ENCODE data around the gene HSPB6.

HSPB6 gene

DNA sequence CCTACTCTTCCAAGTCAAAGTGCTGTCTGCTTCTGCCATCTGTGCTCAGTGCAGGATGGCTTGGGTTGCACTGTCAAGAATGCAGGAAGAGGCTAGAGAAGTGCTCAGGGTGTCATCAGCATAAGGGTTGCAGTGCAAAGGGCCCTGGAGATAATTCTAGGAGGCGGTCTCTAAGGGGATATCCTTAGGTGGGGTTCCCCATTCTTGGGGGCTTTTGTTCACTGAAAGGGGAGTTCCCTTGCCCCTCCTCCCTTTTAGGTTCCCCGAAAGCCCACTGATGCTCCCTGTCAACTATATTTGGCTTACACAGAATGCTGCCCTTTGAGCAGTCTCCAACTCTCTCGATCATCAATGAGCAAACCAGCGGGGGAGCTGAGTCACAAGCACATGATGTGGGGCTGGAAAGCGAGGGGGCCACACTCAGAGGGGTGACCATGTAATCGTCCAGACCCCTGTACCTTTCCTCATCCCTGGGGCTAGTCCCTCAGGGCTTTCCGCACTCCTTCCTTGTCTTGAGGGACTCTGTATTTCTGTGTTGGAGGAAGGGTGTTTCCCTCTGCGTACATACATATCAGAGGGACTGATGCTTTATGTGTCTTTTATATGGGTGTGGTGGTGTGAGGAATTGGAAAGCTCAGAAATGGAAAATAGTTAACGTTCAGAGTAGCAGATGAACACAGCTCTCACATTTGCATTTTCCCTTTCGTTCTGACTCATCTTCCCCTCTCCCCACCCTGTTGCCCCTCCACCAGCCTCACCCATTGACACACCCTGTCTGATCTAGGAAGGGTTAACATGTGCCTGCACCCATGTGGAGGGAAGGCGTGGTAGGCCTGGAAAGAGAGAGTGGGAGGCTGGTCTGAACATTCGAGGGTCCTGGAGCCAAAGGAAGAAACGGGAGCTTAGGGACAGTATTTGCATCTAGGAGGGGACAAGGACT is 45.8 kb downstream of the HSPB6 start:
- Histone ChIP-seq H2AFZ (ENCODE audit: low read length) (no peak overlapping the region), H3K36me3 (ENCODE audit: insufficient read depth, low read length) (no peaks in the 10 kb centered on the region), H3K4me2 (ENCODE audit: low read depth, low read length, poor library complexity, severe bottlenecking) (no peak overlapping the region), H3K9me2 (replicated peaks; ENCODE audit: low read depth, low read length) (no peaks in the 10 kb centered on the region), H3K4me1 (ENCODE audit: insufficient read depth, low read length, poor library complexity, severe bottlenecking) (peaks cover 10% of the 10 kb centered on the region), H3F3A (ENCODE audit: low read depth) (no peaks in the 10 kb centered on the region), H3K79me2 (ENCODE audit: insufficient read depth, low read length) (peaks cover 8% of the 10 kb centered on the region), H3K27me3 (ENCODE audit: insufficient read depth, low read length, poor library complexity, severe bottlenecking) (no peaks in the 10 kb centered on the region), H3K9me3 (ENCODE audit: insufficient read depth, low read depth, low read length) (no peaks in the 10 kb centered on the region), H3K9ac (ENCODE audit: low read depth, low read length, poor library complexity, severe bottlenecking) (no peak overlapping the region), H3K4me3 (ENCODE audit: low read length, poor library complexity, severe bottlenecking) (no peak overlapping the region), H4K20me1 (ENCODE audit: insufficient read depth, low read length, poor library complexity, severe bottlenecking) (no peaks in the 10 kb centered on the region)
- TF ChIP-seq, protein P1, sequence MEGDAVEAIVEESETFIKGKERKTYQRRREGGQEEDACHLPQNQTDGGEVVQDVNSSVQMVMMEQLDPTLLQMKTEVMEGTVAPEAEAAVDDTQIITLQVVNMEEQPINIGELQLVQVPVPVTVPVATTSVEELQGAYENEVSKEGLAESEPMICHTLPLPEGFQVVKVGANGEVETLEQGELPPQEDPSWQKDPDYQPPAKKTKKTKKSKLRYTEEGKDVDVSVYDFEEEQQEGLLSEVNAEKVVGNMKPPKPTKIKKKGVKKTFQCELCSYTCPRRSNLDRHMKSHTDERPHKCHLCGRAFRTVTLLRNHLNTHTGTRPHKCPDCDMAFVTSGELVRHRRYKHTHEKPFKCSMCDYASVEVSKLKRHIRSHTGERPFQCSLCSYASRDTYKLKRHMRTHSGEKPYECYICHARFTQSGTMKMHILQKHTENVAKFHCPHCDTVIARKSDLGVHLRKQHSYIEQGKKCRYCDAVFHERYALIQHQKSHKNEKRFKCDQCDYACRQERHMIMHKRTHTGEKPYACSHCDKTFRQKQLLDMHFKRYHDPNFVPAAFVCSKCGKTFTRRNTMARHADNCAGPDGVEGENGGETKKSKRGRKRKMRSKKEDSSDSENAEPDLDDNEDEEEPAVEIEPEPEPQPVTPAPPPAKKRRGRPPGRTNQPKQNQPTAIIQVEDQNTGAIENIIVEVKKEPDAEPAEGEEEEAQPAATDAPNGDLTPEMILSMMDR (conservative IDR thresholded peaks at IDR 0.05; ENCODE audit: low read length): no peak
- TF ChIP-seq EZH2phosphoT487 (IDR thresholded peaks at IDR 0.05; ENCODE audit: borderline replicate concordance): no peak

DNA sequence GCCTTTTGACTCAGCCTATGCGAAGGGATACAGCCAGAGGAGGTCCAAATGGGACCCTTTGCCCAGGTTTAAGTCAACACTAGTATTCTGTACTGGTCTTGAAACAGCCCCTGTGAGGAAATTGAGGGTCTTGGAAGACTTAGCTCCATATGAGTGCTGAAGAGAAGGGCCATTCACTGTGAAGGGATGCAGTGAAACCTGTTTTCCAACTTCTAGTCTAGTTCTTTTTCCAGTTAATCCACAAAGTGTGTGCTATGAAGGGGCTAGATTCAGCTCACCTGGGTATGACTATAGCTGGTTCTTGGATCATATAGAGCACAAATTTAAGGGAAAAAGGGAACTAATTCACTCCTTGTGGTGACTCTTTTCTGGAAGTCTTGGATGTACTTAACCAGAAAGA is 48.4 kb downstream of the HSPB6 start:
- Histone ChIP-seq H3K4me3 (ENCODE audit: low read length, poor library complexity, severe bottlenecking) (no peak overlapping the region), H3K4me2 (ENCODE audit: low read depth, low read length, poor library complexity, severe bottlenecking) (no peak overlapping the region), H3K9ac (ENCODE audit: low read depth, low read length, poor library complexity, severe bottlenecking) (no peak overlapping the region), H3K9me3 (ENCODE audit: insufficient read depth, low read depth, low read length) (no peaks in the 10 kb centered on the region), H3K4me1 (ENCODE audit: insufficient read depth, low read length, poor library complexity, severe bottlenecking) (no peaks in the 10 kb centered on the region), H3K36me3 (ENCODE audit: insufficient read depth, low read length) (no peaks in the 10 kb centered on the region), H3K27me3 (ENCODE audit: insufficient read depth, low read length, poor library complexity, severe bottlenecking) (no peaks in the 10 kb centered on the region), H4K20me1 (ENCODE audit: insufficient read depth, low read length, poor library complexity, severe bottlenecking) (no peaks in the 10 kb centered on the region), H3K79me2 (ENCODE audit: insufficient read depth, low read length) (no peaks in the 10 kb centered on the region), H3K9me2 (replicated peaks; ENCODE audit: low read depth, low read length) (no peaks in the 10 kb centered on the region), H2AFZ (ENCODE audit: low read length) (no peak overlapping the region), H3F3A (ENCODE audit: low read depth) (no peaks in the 10 kb centered on the region)
- TF ChIP-seq, protein P1 (conservative IDR thresholded peaks at IDR 0.05; ENCODE audit: low read length): no peak
- TF ChIP-seq EZH2phosphoT487 (IDR thresholded peaks at IDR 0.05; ENCODE audit: borderline replicate concordance): no peak
